ENCODE data around the gene OS9.
A peak's percentile ranks its signal among the peaks of the same experiment; 100 is the strongest.

OS9 gene

DNA sequence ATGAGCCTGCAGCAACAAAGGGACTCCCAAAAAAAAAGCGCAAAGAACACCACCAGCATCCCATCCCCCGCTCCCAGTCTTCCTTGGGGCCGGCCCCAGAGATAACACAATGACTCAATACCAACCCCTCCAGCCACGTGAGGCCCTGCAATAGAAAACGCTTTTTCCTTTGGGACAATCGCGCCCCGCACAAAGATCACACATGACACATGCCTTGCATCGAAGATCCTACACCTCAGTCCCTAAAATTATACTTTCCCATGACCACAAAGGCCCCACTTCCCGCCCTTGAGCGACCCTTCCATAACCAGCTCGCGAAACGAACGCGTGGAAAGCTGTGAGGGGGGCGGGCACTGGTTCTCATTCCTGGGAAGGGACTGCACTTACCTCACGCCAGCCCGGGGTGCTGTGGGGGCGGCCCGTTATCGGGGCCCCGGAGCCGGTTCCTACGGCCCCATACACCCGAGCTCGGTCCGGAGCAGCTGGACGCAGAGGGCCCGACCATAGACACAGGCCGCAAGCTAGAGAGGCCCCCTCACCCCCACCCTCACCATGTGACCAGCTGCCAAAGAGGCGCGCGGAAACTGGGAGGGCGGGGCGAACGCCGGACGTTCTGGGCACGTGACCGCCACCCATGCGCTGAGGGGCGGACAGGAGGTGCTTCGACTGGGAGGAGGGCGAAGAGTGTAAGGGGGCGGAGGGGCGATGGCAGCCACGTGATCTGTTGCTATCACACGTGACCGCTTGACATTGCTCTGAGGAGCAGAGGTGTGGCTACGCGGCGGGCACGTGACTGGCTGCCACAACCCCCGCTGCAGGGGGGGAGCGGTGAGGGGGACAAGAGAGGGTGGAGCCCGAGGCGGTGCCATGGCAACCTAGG lies 58.1 kb downstream of the OS9 start, which contains the start of gene CDK4:
CDK4 (minus strand) TSS at position 523 of the 880 bp plus-strand sequence. CDS start 593 bp downstream, outside the sequence.
- peak; percentile 94 to 99 (median 97) for DNase-seq (ENCODE audit: low read depth in 3 of 3)

DNA sequence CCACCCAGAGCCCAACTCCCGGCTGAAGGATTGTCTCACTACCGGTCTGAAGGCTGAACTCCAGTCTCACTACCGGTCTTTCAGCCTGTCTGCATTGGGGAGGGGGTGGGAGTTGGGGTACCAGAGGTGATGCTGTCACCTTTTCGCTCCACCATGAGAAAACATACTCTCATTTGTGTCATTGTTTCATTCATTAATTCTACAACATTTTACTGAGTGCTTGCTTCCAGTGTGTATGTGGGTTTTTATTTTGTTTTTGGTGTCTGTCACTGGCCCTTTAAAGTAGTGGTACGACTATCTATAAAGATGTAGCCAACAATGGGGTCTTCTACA lies 58.7 kb downstream of the OS9 start:
- DNase-seq (ENCODE audit: low read depth in 3 of 3), result no peak

DNA sequence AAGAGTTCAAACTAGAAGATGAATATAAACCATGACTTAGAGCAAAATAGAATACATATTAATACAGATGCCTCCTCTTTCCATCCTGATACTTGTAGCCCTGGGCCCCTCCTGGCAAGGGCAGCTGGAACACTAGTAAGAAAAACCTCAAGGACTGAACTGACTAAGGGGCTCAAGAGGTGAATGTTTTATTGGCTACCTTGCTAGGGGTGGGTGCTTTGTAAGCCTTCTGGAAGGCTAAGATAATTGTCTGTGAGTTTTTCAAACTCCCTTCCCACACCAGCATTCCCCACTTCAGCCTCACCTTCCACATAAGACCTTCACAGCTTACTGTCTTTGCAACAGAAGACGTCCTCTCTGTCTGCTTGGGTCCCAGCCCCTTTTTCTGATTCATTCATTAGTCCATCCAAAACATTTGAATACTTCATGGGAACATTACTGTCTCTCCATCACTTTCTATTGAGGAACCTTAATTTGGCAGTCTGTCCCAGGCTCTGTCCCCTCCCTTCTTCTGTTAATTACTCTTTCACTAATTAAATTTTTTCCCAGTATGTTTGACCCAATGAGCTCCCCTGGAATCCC lies 59.9 kb downstream of the OS9 start:
- no peak for DNase-seq (ENCODE audit: low read depth in 3 of 3)

DNA sequence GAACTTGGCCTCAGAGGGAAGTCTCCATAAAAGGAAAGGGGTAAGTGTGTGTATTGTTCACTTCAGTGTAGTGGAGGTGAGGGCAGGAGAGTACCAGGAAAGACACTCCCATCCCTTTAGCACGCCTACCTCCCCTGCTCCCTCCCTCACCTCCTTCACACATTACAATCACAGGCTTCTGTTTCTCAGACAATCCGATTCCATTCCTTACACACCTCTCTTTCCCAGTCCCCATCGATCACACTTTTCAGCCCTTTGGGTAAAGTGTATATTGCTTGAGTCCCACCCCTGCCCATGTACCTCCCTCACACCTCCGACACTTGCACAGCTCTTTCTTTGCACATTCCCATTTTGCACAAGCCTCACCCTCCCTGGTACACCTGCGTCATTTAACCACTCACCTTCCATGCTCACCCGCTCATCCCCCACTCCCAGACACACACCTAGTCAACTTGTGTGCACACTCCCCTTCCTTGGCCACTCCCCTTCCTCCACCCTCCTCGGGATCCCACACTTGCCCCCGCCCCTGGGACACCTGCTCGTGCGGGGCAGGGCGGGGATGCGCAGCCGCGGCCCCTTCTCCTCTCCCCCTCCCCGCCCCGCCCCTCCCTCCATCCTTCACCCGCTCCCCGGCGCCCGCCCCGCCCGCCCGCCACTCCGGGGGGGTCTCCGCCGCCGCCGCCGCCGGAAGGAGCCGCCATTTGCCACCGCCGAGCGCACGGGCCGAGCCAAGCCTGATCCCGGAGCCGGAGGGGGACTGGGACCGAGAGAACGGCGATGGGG lies 60.7 kb downstream of the OS9 start, which contains the start of gene MARCHF9:
MARCHF9 (plus strand) TSS at position 693 of the 783 bp plus-strand sequence. CDS start 426 bp downstream, outside the sequence.
- peak in 2 of 3 experiments; percentile 68 to 90 for DNase-seq (ENCODE audit: low read depth in 3 of 3)

DNA sequence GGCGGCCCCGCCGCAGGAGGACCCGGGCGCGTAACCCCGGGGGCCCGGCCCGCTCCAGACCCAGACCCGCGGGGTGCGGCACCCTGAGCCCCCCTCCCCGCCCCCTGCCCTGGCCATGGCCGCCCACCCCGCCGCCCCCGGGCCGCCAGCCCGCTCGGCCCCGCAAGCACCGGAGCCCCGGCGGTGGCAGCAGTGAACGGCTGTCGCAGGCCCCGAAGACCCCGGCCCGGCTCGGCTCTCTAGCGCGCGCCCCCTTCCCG lies 61.2 kb downstream of the OS9 start:
- DNase-seq (ENCODE audit: low read depth in 3 of 3), result no peak

DNA sequence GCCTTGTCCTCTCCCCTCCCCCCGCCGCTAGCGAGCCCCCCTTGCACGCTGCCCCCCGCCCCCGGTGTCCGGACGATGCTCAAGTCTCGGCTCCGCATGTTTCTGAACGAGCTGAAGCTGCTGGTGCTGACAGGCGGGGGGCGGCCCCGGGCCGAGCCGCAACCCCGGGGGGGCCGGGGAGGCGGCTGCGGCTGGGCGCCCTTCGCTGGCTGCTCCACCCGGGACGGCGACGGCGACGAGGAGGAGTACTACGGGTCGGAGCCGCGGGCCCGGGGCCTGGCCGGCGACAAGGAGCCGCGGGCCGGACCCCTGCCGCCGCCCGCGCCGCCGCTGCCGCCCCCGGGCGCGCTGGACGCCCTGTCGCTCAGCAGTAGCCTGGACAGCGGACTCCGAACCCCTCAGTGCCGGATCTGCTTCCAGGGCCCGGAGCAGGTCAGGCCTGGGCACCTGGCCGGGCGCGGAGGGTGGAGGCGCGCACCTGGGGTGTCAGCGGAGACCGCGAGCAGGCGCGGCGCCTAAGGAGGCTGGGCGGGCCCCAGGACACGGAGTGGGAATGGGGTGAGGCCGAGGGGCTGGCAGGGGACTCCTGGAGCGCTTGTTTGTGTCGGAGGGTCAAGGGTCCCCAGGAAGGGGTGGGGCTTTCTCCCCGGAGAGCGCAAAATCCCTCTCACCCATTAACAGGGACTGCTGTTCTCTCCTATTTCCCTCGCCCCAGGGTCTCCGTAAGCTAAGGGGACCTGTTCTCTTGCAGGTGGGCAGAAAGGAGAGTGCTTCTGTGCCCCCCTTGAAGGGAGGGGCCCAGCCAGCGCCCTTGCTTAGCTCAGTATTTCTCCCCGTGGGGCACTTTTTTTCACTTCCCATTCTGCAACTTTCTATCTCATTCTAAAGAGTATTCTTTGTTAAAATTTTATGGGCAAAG lies 61.8 kb downstream of the OS9 start:
- DNase-seq (ENCODE audit: low read depth in 3 of 3), result no peak

DNA sequence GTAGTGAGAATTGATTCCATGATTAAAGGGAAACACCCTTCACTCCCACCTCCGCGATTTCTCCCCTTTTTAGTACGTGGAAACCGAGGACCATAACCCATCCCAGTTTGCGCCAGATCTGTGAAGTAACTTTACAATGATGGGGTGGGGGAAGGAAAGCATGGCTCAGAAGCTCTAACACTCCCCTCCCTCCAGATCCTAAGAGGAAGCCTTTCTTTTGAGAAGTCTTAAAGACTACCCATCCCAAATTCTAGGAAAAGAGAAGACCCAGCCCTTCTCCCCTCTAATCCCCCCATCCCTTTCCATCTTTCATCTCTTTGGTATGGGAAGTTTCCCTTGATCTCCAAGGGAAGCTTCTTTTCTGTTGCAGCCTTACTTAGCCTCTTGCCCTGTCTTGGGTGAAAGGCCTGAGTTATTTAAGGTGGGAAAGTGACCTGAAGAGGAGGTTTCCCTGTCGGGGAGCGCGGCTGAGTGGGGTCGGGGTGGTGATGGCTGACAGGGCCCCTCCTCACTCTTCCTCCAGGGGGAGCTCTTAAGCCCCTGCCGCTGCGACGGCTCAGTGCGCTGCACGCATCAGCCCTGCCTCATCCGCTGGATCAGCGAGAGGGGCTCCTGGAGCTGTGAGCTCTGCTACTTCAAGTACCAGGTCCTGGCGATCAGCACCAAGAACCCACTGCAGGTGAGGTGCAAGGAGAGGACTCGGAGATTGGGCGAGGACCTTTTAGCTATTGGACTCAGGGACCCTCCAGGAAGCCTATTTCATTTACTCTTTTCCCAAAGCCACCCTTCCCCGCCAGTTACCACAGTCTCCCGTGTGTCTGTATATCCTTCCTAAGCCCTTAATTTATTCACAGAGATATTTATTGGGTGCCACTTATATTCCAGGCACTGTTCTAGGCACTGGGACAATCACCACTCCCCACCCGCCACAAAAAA lies 62.7 kb downstream of the OS9 start:
- peak in 1 of 3 experiments; percentile 73 for DNase-seq (ENCODE audit: low read depth in 3 of 3)

DNA sequence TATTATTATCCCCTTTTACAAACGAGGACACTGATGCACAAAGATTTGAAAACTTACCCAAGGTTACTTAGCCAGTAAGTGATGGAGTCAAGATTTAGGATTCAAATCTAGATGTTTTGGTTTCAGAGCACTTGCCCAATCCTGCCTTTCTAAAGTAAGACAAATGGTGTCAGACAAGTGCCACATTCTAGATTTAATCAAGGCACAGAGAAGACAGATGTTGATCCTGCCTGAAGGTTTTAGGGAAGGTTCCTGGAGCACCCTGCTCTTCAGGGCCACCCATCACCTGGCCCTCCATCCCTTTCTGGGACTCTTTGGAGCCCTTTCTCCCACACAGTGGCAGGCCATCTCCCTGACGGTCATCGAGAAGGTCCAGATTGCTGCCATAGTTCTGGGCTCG lies 63.8 kb downstream of the OS9 start:
- DNase-seq (ENCODE audit: low read depth in 3 of 3), result no peak

DNA sequence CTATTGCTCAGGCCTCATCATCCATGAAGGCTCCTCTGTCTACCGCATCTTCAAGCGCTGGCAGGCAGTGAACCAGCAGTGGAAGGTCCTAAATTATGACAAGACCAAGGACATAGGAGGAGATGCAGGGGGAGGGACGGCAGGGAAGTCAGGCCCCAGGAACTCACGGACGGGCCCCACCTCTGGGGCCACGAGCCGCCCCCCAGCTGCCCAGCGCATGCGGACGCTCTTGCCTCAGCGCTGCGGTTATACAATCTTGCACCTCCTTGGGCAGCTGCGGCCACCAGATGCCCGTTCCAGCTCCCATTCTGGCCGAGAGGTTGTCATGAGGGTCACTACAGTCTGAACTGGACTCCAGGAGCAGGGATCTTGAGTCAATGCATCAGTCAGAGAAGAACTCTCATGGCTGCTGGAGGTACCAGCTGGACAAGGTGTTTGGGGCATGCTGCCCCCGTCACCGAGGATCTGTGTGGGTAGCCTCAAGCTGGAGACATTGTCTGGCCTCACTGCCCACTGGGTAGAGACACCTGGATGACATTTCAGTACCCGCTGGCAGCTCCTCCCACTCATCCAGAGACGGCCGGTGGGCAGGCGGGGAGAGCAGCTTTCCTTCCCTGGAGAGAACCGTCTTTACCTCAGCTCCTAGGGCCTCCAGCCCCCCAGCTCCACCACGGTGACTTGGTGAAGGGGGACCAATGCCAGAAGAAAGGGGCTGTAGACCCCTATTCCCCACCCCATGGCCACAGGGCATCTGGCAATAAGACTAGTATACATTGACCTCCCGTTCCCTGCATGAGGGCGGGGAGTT lies 64.8 kb downstream of the OS9 start:
- DNase-seq (ENCODE audit: low read depth in 3 of 3), result no peak

DNA sequence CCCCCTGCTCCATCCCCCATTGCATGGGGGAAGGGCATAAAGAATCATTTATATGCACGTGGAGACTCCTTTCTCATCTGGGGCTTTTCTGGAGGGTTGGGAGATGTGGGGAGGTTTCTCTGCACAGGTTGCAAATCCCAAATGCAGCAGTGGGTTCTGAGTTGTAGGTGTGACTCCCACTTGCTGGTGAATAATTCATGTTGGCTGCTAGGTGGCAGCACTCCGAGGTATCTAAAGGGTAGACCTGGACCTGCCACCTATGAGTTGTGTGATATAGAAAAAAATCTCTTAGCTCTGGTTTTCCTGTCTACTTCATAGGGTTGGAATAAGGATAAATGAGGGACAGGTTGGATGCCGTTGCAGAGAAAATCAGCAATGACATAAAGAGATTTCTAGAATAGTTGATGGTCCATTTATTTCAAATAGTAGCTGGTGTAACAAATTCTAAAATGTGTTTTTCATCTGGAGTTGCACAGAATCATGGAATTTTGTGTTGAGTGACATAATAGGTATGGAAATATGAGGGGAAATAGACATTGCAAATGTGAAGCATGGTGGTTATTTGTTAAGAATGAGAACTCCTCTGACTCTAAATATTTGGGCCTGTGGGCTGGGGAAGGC lies 65.5 kb downstream of the OS9 start:
- no peak for DNase-seq (ENCODE audit: low read depth in 3 of 3)

DNA sequence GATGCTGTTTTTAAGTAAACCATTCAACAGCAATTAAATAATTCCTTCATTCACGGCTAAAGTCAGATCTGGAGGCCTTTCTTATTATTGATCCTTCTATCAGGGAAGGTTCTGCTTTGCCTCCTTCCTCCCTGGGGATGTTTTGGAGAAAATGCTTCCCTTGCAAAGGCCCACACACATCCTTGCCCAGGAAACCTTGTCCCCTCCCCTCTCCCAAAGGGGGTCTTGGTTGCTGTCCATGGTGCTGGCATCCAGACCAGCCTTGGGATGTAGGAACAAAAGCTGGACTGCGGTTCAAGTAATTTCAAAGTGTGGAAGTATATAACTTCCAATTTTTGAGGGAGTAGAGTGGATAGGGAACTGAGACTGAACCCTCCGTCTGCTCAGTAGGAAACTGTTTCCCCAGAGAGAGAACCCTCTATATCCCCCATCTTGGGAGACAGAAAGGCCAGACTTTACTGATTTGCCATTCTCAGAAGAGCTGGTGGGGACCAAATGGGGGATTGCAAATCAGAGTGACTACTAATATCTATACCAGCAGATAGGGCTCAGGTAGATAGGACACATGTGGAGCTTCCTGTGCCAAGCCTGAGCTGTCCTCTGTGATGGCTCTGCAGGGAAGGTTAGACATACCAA lies 66.5 kb downstream of the OS9 start:
- no peak for DNase-seq (ENCODE audit: low read depth in 3 of 3)

DNA sequence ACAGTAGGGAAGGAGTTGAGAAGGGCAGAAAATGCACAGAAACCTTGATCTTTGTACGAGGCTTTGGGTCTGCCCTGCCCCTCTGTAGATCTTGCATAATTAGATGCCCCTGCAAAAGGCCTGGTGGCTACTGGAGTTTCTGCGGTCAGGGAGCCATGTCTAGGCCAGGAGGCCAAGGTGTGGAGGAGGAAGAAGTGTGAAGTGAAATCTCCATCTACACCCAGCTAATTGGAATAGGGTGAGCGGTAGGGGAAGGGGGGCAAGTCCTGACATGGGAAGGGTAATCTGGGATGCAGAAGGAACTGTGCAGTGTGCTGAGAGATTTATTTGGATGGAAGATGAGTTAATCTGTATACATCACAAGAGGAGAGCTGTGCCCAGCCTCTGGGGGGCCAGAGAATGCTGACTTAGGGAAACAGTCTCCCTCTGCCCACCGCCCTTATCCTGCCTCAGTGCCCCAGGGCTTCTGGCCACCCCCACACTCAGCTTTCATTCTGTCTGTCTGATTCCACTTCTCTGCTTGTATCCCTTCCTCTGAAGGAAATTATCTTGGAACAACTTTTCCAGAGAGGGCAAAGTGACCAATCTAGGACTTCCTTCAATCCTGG lies 67.6 kb downstream of the OS9 start:
- no peak for DNase-seq (ENCODE audit: low read depth in 3 of 3)

DNA sequence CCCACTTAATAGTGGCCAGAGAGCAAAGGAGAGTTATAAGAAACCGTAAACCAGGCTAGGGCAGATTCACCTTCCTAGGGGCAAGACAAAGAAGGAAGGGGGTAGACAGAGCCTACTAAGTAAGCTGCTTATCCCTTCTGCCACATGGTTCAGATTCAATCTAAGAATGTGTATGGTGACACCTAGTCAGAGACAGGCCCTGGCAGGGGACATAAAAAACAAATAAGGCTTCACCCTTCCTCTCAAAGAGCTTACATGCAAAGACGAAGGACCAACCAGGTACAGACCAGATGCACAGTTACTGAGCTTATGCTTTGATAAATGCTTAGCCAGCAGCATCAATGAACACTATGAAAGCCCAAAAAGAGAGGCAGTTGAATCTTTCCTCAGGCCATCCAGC lies 68.5 kb downstream of the OS9 start:
- DNase-seq (ENCODE audit: low read depth in 3 of 3), result no peak

DNA sequence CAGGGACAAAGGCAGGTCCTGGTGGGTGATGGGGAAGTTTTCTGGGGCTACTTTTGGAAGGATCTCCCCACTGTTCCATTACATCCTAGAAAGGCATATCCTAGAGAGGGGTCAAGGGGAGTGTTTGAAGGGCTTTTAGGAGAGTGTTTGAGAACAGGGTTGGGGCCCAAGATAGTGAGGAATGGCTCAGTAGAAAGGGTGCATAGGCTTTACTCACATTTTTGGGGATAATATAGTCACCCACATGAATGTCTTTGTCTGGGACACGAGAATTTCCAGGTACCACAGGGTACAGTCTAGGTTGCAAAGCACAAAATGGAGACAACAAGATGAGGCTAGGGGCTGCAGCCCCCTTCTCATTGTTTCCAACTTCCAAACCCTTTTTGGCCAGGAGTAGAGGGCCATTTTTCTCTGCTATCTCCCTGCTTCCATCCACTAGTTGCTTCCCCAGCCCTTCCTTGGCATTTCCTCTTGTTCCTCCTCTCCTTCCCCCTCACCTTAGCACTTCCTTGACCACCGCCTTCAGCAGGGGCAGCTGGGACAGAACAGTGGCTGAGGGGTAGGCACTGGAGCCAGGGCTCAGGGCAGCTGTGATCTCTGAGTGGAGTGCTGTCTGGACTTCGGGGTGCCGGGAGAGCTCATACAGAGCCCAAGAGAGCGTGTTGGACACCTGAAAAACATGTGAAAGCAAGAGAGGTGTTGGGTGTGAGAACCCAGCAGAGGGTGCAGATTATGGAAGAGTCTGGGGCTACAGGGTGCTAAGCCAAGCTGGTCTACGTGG lies 70.1 kb downstream of the OS9 start:
- DNase-seq (ENCODE audit: low read depth in 3 of 3), result no peak

DNA sequence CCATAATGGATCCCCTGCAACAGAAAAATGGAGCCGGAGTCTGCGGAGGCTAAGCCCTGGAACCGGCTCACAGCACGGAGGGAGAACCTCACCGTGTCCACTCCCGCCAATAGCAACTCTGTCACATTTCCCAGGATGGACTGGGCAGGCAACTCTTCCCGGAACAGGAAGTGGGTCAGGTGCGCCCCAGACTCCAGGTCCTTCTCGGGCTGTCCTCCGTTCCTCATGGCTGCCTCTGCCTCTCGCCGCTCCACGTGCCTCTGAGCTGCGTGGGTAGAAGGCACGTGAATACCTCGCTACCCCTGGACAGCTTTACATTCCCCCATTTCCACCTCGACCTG lies 70.7 kb downstream of the OS9 start:
- DNase-seq (ENCODE audit: low read depth in 3 of 3), result no peak

DNA sequence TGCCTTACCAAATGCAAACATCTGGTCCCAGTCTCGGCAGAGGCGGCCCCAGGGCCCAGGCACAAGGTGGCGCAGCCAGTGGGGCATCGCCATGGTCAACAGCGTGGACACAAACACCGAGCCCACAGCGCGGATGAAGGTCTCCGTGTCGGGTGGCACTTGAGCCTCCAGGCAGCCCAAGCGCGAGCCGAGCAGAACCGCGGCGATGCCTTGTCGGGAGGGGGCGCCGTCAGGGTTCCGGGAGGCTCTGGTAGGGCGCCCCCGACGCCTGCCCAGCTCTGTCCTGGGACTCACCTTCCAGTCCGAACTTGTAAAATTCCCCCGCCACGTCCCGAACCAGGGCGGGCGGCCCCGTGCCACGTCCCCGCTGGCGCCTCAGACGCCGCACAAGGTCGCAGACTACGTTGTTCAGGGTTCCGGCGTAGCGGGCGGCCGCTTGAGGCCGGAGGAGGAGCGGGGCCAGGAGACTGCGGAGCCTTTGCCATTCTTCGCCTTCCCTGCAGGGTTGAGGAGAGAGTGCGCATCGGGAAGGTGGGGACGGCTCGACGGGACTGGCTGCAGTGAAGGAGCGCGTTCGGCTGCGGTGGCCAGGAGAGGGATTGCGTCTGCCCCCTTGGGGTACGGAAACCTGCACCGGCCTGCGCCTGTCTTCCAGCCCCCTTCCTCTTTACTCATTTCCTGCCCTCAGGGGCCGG lies 71.2 kb downstream of the OS9 start:
- peak in 1 of 3 experiments; percentile 68 for DNase-seq (ENCODE audit: low read depth in 3 of 3)

Measured in stimulated activated CD4-positive, alpha-beta T cell treated with anti-CD3 and anti-CD28 coated beads, TNF-alpha, amount 100 ng/mL, for 24 hours (primary cell).